ENCODE measurements around the gene ANKRD12. TPM values are rescaled to one million over a fixed set of nuclear protein-coding genes. Genes with fewer than 3 reads are reported as not detected.

Gene ANKRD12
- total RNA-seq, 2 experiments from 2014 or later = 65.9 to 66.5 TPM

DNA sequence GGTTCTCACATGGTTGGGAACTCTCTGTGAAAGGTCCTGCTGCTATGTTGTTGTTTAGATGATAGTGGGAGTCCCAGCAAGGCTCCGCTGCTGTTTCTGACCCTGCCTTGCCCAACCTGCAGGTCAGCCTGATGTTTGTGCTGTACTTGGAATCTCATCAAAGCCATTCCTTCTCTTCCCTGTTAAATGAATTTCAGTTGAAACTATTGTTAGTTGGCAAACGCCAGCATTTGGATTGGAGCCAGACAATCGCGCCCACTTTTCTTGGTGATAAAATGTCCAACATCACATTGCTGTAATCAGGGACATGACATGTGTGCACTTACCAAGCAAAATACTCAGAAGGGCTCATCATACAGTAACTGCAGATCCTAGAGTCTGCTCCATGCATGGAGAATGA lies 185.2 kb downstream of the ANKRD12 start:
- Histone ChIP-seq H3K4me1 (ENCODE audit: insufficient read depth, low read length, poor library complexity, severe bottlenecking) (no peaks in the 10 kb centered on the region), H4K20me1 (ENCODE audit: insufficient read depth, low read length) (no peaks in the 10 kb centered on the region), H3K4me3 (ENCODE audit: low read depth, low read length, poor library complexity, severe bottlenecking) (no peak overlapping the region), H3K79me2 (ENCODE audit: insufficient read depth, low read depth, low read length) (no peaks in the 10 kb centered on the region), H2AFZ (ENCODE audit: low read length) (no peak overlapping the region), H3K27ac (ENCODE audit: low read depth, low read length, poor library complexity, severe bottlenecking) (no peak overlapping the region), H3K9me2 (ENCODE audit: insufficient read depth, low read length) (no peaks in the 10 kb centered on the region), H3K4me2 (ENCODE audit: low read length) (no peak overlapping the region), H3K9me3 (ENCODE audit: low read length) (no peaks in the 10 kb centered on the region), H3K36me3 (ENCODE audit: insufficient read depth, low read length) (no peaks in the 10 kb centered on the region)
- CTCF ChIA-PET (ENCODE audit: unreplicated experiment) = no interaction called here
- TF ChIP-seq, protein P1, sequence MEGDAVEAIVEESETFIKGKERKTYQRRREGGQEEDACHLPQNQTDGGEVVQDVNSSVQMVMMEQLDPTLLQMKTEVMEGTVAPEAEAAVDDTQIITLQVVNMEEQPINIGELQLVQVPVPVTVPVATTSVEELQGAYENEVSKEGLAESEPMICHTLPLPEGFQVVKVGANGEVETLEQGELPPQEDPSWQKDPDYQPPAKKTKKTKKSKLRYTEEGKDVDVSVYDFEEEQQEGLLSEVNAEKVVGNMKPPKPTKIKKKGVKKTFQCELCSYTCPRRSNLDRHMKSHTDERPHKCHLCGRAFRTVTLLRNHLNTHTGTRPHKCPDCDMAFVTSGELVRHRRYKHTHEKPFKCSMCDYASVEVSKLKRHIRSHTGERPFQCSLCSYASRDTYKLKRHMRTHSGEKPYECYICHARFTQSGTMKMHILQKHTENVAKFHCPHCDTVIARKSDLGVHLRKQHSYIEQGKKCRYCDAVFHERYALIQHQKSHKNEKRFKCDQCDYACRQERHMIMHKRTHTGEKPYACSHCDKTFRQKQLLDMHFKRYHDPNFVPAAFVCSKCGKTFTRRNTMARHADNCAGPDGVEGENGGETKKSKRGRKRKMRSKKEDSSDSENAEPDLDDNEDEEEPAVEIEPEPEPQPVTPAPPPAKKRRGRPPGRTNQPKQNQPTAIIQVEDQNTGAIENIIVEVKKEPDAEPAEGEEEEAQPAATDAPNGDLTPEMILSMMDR (conservative IDR thresholded peaks at IDR 0.05; ENCODE audit: low read length) = no peak
- no peak for TF ChIP-seq EZH2phosphoT487 (IDR thresholded peaks at IDR 0.05; ENCODE audit: borderline replicate concordance, low read depth, low read length)
- intact Hi-C loops (cut with micrococcal nuclease; ENCODE audit: unreplicated experiment) = no loop called here
- POLR2A ChIA-PET = no interaction called here
- BruUV-seq (replicated peaks) = no TSS peak
- DNase-seq (ENCODE audit: low spot score) = no peak

DNA sequence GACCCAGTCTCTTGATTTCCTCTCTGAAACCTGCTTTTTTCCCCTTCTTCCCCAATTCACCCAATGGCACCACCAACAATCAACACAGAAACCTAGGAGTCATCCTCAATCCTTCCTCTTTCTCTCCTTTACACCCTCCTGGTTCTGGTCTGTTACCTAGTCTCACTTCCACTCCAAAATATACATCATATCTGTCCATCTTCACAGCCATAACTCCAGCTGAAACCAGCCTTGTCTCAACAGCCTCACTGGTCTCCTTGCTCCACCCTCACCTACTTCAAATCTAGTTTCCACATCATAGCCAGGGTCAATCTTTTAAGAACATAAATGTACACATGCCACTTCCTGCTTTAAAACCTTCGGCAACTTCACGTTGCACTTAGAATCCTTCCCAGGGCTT lies 186.2 kb downstream of the ANKRD12 start:
- intact Hi-C loops (cut with micrococcal nuclease; ENCODE audit: unreplicated experiment) = no loop called here
- H3K4me1 ChIP-seq (ENCODE audit: insufficient read depth, low read length, poor library complexity, severe bottlenecking) = no peaks in the 10 kb centered on the region
- H2AFZ ChIP-seq (ENCODE audit: low read length) = no peak overlapping the region
- no peaks in the 10 kb centered on the region for H3K9me3 ChIP-seq (ENCODE audit: low read length)
- TF ChIP-seq, protein P1 (conservative IDR thresholded peaks at IDR 0.05; ENCODE audit: low read length) = no peak
- TF ChIP-seq EZH2phosphoT487 (IDR thresholded peaks at IDR 0.05; ENCODE audit: borderline replicate concordance, low read depth, low read length) = no peak
- no TSS peak for BruUV-seq (replicated peaks)
- no peaks in the 10 kb centered on the region for H3K9me2 ChIP-seq (ENCODE audit: insufficient read depth, low read length)
- H3K79me2 ChIP-seq (ENCODE audit: insufficient read depth, low read depth, low read length) = no peaks in the 10 kb centered on the region
- no peak overlapping the region for H3K4me2 ChIP-seq (ENCODE audit: low read length)
- POLR2A ChIA-PET = interaction anchor here (0.6 kb wide), 1 partner anchor 31 kb away, joined by 3 read pairs; no protein-coding TSS in a partner anchor
- no peaks in the 10 kb centered on the region for H3K36me3 ChIP-seq (ENCODE audit: insufficient read depth, low read length)
- CTCF ChIA-PET (ENCODE audit: unreplicated experiment) = no interaction called here
- H4K20me1 ChIP-seq (ENCODE audit: insufficient read depth, low read length) = no peaks in the 10 kb centered on the region
- no peak overlapping the region for H3K27ac ChIP-seq (ENCODE audit: low read depth, low read length, poor library complexity, severe bottlenecking)
- DNase-seq (ENCODE audit: low spot score) = no peak
- no peak overlapping the region for H3K4me3 ChIP-seq (ENCODE audit: low read depth, low read length, poor library complexity, severe bottlenecking)

DNA sequence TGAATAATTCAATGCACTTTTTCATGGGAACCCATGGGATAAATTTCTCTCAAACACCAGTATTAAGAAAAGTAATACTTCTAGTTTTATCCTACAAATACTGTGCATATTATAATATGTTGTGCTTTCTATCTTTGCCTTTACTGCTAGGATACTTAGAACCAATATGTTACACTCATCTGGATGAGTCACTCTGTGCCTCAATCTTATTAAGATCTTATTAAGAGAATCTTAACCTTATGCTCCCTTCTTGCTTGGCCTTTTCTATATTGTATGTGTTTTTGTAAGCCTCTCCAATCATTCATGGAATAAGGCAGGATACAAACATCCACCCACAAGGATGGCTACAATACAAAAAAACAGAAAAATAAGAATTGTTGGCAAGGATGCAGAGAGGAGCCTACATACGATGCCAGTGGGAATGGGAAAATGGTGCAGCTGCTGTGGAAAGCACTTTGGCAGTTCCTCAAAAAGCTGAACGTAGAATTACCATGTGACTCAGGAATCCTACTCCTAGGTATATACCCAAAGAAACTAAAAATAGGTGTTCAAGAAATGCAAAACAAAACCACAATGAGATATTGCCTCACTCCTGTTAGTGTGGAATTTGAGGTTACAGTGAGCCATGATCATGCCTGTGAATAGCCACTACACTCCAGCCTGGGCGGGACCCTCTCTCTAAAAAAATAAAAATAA lies 187.3 kb downstream of the ANKRD12 start:
- intact Hi-C loops (cut with micrococcal nuclease; ENCODE audit: unreplicated experiment) = no loop called here
- H3K9me2 ChIP-seq (ENCODE audit: insufficient read depth, low read length) = no peaks in the 10 kb centered on the region
- POLR2A ChIA-PET = no interaction called here
- no TSS peak for BruUV-seq (replicated peaks)
- H3K4me1 ChIP-seq (ENCODE audit: insufficient read depth, low read length, poor library complexity, severe bottlenecking) = no peaks in the 10 kb centered on the region
- no peak overlapping the region for H3K4me3 ChIP-seq (ENCODE audit: low read depth, low read length, poor library complexity, severe bottlenecking)
- DNase-seq (ENCODE audit: low spot score) = no peak
- no peaks in the 10 kb centered on the region for H4K20me1 ChIP-seq (ENCODE audit: insufficient read depth, low read length)
- no peaks in the 10 kb centered on the region for H3K36me3 ChIP-seq (ENCODE audit: insufficient read depth, low read length)
- CTCF ChIA-PET (ENCODE audit: unreplicated experiment) = no interaction called here
- TF ChIP-seq, protein P1 (conservative IDR thresholded peaks at IDR 0.05; ENCODE audit: low read length) = no peak
- no peak for TF ChIP-seq EZH2phosphoT487 (IDR thresholded peaks at IDR 0.05; ENCODE audit: borderline replicate concordance, low read depth, low read length)
- H3K9me3 ChIP-seq (ENCODE audit: low read length) = no peaks in the 10 kb centered on the region
- no peak overlapping the region for H3K4me2 ChIP-seq (ENCODE audit: low read length)
- H3K27ac ChIP-seq (ENCODE audit: low read depth, low read length, poor library complexity, severe bottlenecking) = no peak overlapping the region
- no peak overlapping the region for H2AFZ ChIP-seq (ENCODE audit: low read length)
- no peaks in the 10 kb centered on the region for H3K79me2 ChIP-seq (ENCODE audit: insufficient read depth, low read depth, low read length)
